GM18867 (cell line): ENCODE data around the gene HRAS.
A peak's percentile ranks its signal among the peaks of the same experiment; 100 is the strongest.

Experiments
- ATAC-seq: cut with Tn5 transposase; IDR thresholded peaks from one replicate; pipeline ENCODE4 v1.9.1; 2021; ENCODE audit warnings: mild to moderate bottlenecking, moderate library complexity; ENCODE audit not compliant: unreplicated experiment

HRAS gene

DNA sequence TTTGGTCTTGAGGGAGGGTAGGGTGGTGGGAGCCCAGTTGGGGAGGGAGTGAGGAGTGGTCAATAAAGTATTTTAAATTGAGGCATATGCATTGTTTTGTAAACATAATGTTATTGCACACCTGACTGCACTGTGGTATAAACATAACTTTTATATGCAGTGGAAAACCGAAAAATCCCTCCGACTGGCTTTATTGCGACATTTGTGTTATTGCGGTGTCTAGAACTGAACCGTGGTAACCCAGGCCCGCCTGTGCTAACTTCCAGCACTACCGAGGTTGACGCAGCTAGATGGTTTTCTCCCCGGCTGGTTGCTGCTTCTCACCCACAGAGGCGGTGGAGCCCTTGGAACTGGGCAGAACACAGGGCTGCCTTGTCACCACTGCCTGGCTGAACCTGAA lies 20.8 kb downstream of the HRAS start:
- no peak for ATAC-seq

DNA sequence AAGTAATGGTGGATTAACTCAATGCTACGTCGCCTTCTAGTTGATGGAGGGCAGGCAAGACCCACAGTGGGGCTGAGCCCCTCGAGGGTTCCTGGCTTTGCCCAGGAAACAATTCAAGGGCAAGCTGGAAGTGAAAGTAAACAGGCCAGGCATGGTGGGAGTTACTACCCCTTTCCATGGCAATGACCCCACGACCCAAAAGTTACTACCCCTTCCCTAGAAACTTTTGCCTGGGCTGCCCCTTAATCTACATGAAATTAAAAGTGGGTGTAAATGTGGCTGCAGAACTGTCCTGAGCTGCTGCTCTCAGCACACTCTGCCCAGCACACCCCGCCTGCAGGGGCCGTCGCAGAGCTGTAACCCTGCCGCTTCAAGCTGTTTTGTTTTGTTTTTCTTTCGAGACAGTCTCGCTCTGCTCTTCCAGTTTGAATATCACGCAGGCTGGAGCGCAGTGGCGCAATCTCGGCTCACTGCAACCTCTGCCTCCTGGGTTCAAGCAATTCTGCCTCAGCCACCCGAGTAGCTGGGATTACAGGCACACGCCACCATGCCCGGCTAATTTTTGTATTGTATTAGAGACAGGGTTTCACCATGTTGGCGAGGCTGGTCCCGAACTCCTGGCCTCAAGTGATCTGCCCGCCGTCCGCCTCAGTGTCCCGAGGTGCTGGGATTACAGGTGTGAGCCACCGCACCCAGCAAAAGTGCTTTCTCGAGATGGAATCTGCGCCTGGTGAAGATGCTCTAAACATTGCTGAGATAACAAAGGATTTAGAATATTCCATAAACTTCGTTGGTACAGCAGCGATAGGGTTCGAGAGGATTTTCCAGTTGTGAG lies 22.4 kb downstream of the HRAS start:
- no peak for ATAC-seq

DNA sequence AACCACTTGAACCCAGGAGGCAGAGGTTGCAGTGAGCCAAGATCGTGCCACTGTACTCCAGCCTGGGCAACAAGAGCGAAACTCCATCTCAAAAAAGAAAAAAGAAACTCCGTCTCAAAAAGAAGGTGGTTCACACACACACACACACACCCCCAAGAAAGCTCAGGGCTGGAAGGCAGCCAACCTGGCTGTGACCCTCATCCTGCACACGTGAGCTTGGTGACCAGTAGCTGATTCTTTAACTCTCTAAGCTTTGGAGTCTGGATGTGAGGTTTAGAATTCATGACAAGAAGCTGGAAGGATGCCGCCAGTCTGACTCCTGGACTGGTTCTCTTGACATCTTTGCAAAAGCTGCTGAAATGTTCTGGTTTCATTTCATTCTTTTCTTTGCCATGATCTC lies 26.4 kb downstream of the HRAS start:
- no peak for ATAC-seq

- no peak for ATAC-seq
These were observed 27.5 kb downstream of the HRAS start for GRCh38 chr11:507727-508515.

- peak; percentile 48 for ATAC-seq
These were observed 28.2 kb downstream of the HRAS start, which contains the start of gene RNH1 for GRCh38 chr11:506995-507726. TSS of gene RNH1 (minus strand) at chr11:507242. CDS start at chr11:502162, 5,080 bp downstream.

GRCh38 chr11:506238-506994 lies 29.0 kb downstream of the HRAS start:
- ATAC-seq, result peak; percentile 63

GRCh38 chr11:504994-505344 lies 30.4 kb downstream of the HRAS start:
- no peak for ATAC-seq

DNA sequence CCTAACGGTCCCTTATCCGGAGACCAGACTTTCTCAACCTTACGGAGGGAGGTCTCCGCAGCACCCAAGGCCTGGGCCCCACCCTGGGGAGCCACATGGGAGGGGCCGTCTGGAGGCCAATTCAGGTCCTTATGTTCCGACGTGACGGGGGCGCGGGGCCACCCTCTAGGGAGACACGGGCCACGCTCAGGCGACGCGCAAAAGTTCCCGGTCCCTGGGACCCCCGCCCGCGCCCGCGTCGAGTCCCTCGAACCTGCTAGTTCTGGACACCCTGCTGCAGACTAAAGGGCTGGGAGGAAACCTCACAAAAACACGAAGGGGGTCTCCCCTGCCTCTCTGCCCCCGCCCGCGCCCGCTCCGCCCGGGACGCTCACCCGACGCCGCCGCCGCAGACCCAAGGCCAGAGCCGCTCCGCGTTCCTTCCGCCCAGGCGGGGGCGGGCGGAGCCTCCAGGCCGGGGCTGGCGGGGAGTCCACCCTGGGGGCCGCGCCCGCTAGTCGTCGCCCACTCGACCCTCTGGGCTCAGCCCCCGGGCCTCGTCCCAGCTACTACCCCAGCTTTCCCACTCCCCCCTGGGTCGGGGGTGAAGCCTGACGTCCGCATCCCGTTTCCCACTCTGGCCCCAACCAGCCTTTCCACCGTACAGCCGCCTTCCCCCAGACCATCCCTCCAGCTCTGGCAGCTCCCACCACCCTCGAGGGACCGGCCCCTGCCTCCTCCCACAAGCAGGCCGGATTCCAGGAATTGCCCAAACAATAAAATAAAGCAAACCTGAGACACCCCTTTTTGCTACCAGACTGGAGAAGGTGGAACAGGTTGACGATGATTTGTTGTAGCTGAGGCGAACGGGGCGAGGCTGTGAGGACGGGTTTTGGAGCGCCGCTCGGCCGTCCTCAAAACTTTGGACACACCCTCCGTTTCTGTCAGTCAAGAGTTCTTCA lies 31.1 kb downstream of the HRAS start:
- ATAC-seq, result no peak

DNA sequence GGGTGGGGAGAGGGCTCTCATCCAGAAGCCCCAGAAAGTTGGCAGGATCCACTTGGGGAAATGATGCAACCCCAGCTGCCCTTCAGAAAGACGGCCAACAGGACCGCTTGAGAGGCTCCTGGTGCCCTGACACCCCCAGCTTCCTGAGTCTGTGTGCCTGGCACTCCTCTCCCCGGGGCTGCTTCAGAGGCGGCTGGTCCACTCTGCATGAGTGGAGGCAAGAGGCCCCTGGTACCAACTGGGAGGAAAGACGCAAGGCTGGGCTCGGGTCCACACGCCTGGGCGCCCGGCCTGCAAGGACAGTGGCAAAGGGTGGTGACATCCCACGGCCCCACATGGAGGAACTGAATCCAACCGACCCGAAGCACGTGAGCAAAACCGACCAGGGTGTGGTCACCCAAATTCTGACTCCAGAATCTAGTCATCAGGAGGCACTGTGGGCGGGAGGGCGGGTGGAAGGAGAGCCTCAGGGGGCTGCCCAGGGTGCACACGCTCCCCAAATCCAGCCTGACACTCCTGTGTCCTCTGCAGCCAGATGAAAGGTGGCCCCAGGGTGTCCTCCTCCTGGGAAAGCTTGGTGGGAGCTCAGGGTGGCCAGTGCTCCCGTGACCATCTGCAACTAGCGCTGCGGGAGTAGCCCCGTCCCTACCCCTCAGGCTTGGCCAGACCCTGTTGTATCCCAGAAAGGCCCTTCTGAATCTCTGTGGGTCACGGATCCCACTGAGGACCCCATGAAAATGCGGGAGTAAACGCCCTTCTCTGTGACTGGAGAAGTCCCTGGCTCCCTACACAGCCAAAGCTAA lies 32.0 kb downstream of the HRAS start:
- ATAC-seq, result no peak

- no peak for ATAC-seq
These were observed 32.8 kb downstream of the HRAS start for GRCh38 chr11:502288-503178.

- no peak for ATAC-seq
These were observed 33.6 kb downstream of the HRAS start for GRCh38 chr11:501683-502287.

GRCh38 chr11:501001-501682 lies 34.2 kb downstream of the HRAS start:
- no peak for ATAC-seq

- no peak for ATAC-seq
These were observed 35.9 kb downstream of the HRAS start for GRCh38 chr11:499201-500076.

- no peak for ATAC-seq
These were observed 36.8 kb downstream of the HRAS start for GRCh38 chr11:498297-499181.
